Heart left ventricle (tissue), 16 donors: ENCODE data around the gene ZNF526. TPM values are rescaled to one million over a fixed set of nuclear protein-coding genes. Genes with fewer than 3 reads are reported as not detected.

Source experiments
- ATAC-seq, 4 donors: fragments of 200-7000 bp; cut with Tn5 transposase; one replicate each; pipeline ENCODE4 v1.9.1; 2020 to 2022; ENCODE audit warnings: moderate library complexity in 4 of 4, mild to moderate bottlenecking in 3 of 4, moderate number of reproducible peaks in 1 of 4
- DNase-seq, 5 donors: peaks; one replicate each; pipeline ENCODE4 v3.0.0-alpha.2; 2020
- H3K27ac ChIP-seq, 12 donors: fragments of 200-600 bp; sonication (generic) in 4 of 12; one replicate each; pipeline versions ENCODE4 v1.5.0 to v1.8.0; 2016 to 2022; ENCODE audit warnings: mild to moderate bottlenecking in 2 of 12
- H3K27me3 ChIP-seq, 9 donors: fragments of 200-600 bp; sonication (generic) in 2 of 9; one replicate each; pipeline versions ENCODE4 v1.5.1 to v1.8.0; 2016 to 2022; ENCODE audit warnings: mild to moderate bottlenecking in 3 of 9
- H3K36me3 ChIP-seq, 9 donors: fragments of 200-600 bp; sonication (generic) in 2 of 9; one replicate each; pipeline versions ENCODE4 v1.5.0 to v1.8.0; 2018 to 2022; ENCODE audit warnings: mild to moderate bottlenecking in 2 of 9
- H3K4me1 ChIP-seq, 12 donors: fragments of 200-600 bp; sonication (generic) in 4 of 12; one replicate each; pipeline versions ENCODE4 v1.5.0 to v1.8.0; 2016 to 2022; ENCODE audit warnings: mild to moderate bottlenecking in 3 of 12
- H3K4me3 ChIP-seq, 12 donors: fragments of 200-600 bp; sonication (generic) in 4 of 12; one replicate each; pipeline versions ENCODE4 v1.5.0 to v1.8.0; 2017 to 2022; ENCODE audit warnings: mild to moderate bottlenecking in 9 of 12, moderate library complexity in 4 of 12
- H3K9me3 ChIP-seq, 12 donors: fragments of 200-600 bp; sonication (generic) in 4 of 12; one replicate each; pipeline versions ENCODE4 v1.5.0 to v1.8.0; 2016 to 2022; ENCODE audit warnings: mild to moderate bottlenecking in 1 of 12
- POLR2A ChIP-seq, 2 donors: fragments of 450-650 bp; IDR thresholded peaks; one replicate each; pipeline ENCODE4 v1.6.1; 2017; ENCODE audit warnings: antibody characterized with exemption in 2 of 2, mild to moderate bottlenecking in 2 of 2, moderate library complexity in 2 of 2
- WGBS, 4 donors: extraction: QIAGEN DNeasy Blood & Tissue Kit in 2 of 4; methylation state at CpG; one replicate each; pipeline versions ENCODE4 v1.1.5 to v1.1.7; 2013 to 2018; 5-methylcytosine and 5-hydroxymethylcytosine counted together
- intact Hi-C, 10 donors: fragments of 100-400 bp; cut with DNase I; formaldehyde crosslinking; loops; one replicate each; pipeline versions ENCODE4 v1.11.1 to v1.14.2; 2022
- polyA plus RNA-seq, 2 donors: library from polyadenylated mRNA; stranded (reverse); fragments of 200-250 nt; gene quantifications; one replicate each; pipeline ENCODE4 v1.2.3, GENCODE V29; 2013
- total RNA-seq, 9 donors: library from RNA; depleted of rRNA in 2 of 9; stranded (reverse); fragments of >200 nt in 2 of 9; fragmentation: NEBNext Ultra II Directional in 3 of 9; extraction: Animal tissue kit (Norgen Biotek cat#: 25700) in 3 of 9; gene quantifications; one replicate each; pipeline versions ENCODE4 v1.1.0 to v1.2.4, GENCODE V29; 2016 to 2023
- TF ChIP-seq, protein P1 (sequence below), 12 donors: fragments of 200-600 bp; sonication (generic) in 4 of 12; IDR thresholded peaks; one replicate each; pipeline versions ENCODE4 v1.5.0 to v1.8.0; 2018 to 2022; ENCODE audit warnings: antibody characterized with exemption in 12 of 12, mild to moderate bottlenecking in 5 of 12
- donor health status: ischemic (EF 13 %, LVEDD 7.1; RV severe dilation, severe dysfunction).
- donor health status: healthy with polysubstance abuse.
- donor health status: DM: no; HTN: yes; CAD: no.
- donor health status: DM: no; HTN: no; CAD: no.
- donor health status: ischemic (EF 25% LVEDD 6.9; RV normal size, moderate dysfunction).
- donor health status: ischemic (EF 25% LVEDD 5.7; RV mildly dilated, moderate dysfunction).
- donor health status: healthy.
- donor health status: DM: yes; HTN: yes; CAD: no.
- donor health status: ischemic (EF 35%, LVEDD 5.7; RV mildly dilated, moderate dysfunction).
- donor health status: nonischemic (EF 11% LVEDD 7.7; RV severe dilation, severe dysfunction).
- donor health status: DM: yes; HTN: yes; CAD: no.
- donor health status: PGD.
- donor health status: ischemic (EF 29% LVEDD 5.4; RV normal size, mild dysfunction).
- donor health status: nonischemic (EF 23%, LVEDD 6.1; RV moderate dilation, normal function).

ZNF526 gene
- total and polyA plus RNA-seq, 11 donors = 3.3 to 7.2 (median 5.4) TPM

GRCh38 chr19:42202290-42202880 lies 17.7 kb upstream of the ZNF526 start:
- H3K4me1 ChIP-seq = peaks cover 0 to 71% (median 12%) of the 10 kb centered on the region in 12 donors
- WGBS, 4 donors = 79 to 89% (median 85%) methylated on average over 5 of the region's 5 CpGs

GRCh38 chr19:42203700-42204099 lies 16.4 kb upstream of the ZNF526 start:
- WGBS, 4 donors = 86 to 100% (median 94%) methylated on average over 2 of the region's 2 CpGs
- H3K27me3 ChIP-seq = no peaks in the 10 kb centered on the region
- H3K4me3 ChIP-seq = no peak overlapping the region
- H3K4me1 ChIP-seq = peaks cover 0 to 73% (median 12%) of the 10 kb centered on the region in 12 donors
- no peaks in the 10 kb centered on the region for H3K9me3 ChIP-seq
- no peak for DNase-seq
- intact Hi-C loops = no loop called here
- peaks cover 0 to 93% (median 76%) of the 10 kb centered on the region in 9 donors for H3K36me3 ChIP-seq
- no peak for ATAC-seq
- peak overlapping the region in 1 of 12 donors; percentile 97 for H3K27ac ChIP-seq
- TF ChIP-seq, protein P1, sequence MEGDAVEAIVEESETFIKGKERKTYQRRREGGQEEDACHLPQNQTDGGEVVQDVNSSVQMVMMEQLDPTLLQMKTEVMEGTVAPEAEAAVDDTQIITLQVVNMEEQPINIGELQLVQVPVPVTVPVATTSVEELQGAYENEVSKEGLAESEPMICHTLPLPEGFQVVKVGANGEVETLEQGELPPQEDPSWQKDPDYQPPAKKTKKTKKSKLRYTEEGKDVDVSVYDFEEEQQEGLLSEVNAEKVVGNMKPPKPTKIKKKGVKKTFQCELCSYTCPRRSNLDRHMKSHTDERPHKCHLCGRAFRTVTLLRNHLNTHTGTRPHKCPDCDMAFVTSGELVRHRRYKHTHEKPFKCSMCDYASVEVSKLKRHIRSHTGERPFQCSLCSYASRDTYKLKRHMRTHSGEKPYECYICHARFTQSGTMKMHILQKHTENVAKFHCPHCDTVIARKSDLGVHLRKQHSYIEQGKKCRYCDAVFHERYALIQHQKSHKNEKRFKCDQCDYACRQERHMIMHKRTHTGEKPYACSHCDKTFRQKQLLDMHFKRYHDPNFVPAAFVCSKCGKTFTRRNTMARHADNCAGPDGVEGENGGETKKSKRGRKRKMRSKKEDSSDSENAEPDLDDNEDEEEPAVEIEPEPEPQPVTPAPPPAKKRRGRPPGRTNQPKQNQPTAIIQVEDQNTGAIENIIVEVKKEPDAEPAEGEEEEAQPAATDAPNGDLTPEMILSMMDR (IDR thresholded peaks at IDR 0.05) = no peak
- TF ChIP-seq POLR2A (IDR thresholded peaks at IDR 0.05) = no peak

More at GRCh38 chr19:42202290-42202880, 17.7 kb upstream of the ZNF526 start:
- intact Hi-C loops = no loop called here
- peak overlapping the region in 4 of 12 donors; percentile 39 to 97 (median 58) for H3K27ac ChIP-seq
- peak overlapping the region in 1 of 12 donors; percentile 44 for H3K4me3 ChIP-seq
- DNase-seq (no peak), ATAC-seq (no peak)
- H3K9me3 ChIP-seq = no peaks in the 10 kb centered on the region
- no peaks in the 10 kb centered on the region for H3K27me3 ChIP-seq
- TF ChIP-seq, protein P1 (IDR thresholded peaks at IDR 0.05) = no peak
- no peak for TF ChIP-seq POLR2A (IDR thresholded peaks at IDR 0.05)
- H3K36me3 ChIP-seq = peaks cover 0 to 90% (median 70%) of the 10 kb centered on the region in 9 donors

GRCh38 chr19:42204664-42205063 lies 15.4 kb upstream of the ZNF526 start:
- no peaks in the 10 kb centered on the region for H3K27me3 ChIP-seq
- TF ChIP-seq, protein P1 (IDR thresholded peaks at IDR 0.05) = no peak
- no peak for TF ChIP-seq POLR2A (IDR thresholded peaks at IDR 0.05)
- H3K36me3 ChIP-seq = peaks cover 0 to 93% (median 77%) of the 10 kb centered on the region in 9 donors
- H3K4me1 ChIP-seq = peaks cover 0 to 72% (median 7%) of the 10 kb centered on the region in 12 donors
- DNase-seq = peak in 1 of 5 donors; percentile 1
- no peaks in the 10 kb centered on the region for H3K9me3 ChIP-seq
- H3K27ac ChIP-seq = no peak overlapping the region
- H3K4me3 ChIP-seq = no peak overlapping the region
- intact Hi-C loops = no loop called here
- ATAC-seq = no peak
- WGBS, 4 donors = 87 to 98% (median 89%) methylated on average over 4 to 6 of the region's 6 CpGs

DNA sequence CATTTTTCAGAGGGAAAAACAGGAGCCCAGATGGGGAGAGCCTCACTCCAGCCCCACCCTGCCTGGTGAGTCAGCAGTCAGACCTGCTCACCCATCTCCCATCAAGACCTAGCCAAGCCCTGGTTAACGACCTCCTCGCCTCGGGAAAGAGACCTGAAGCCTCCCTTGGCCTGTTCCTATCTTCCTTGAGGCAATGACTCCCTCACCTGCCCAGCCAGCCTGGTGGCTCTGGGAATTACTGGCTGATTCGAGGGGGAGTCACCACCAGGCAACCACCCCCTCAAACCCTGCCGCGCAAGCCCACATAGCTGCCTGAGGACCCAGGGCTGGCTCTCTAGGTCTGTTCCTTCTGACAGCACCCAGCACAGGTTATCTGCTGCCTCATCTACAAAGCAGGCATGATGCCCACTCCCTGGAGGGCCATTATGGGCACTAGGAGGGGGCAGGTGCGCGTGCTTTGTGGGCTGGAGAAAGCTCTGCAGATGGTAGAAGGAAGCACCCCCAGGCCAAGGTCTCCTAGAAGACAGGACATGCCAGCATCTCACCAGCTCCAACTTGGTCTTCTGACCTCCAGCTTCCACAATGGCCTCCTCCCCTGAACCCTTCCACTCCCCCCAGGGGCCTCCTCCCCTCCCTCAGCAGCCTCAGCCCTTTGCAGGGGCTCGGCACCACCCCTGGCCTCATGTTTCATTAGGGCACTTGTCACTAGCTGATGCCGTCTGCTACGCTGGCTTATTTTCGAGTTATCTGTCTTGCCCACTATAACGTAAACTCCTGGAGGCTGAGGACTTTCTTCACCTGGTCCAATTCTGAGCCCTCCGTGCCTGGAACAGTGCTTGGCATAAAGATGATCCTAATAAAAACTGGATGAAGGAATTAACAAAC lies 13.0 kb upstream of the ZNF526 start:
- H3K4me1 ChIP-seq = peaks cover 0 to 51% (median 0%) of the 10 kb centered on the region in 12 donors
- H3K27me3 ChIP-seq = no peaks in the 10 kb centered on the region
- no peaks in the 10 kb centered on the region for H3K9me3 ChIP-seq
- intact Hi-C loops = no loop called here
- no peak for TF ChIP-seq POLR2A (IDR thresholded peaks at IDR 0.05)
- TF ChIP-seq, protein P1 (IDR thresholded peaks at IDR 0.05) = no peak
- H3K4me3 ChIP-seq = no peak overlapping the region
- 90 to 94% (median 93%) methylated on average over 12 to 14 of the region's 14 CpGs for WGBS, 4 donors
- DNase-seq (peak in 1 of 5 donors; percentile 16), ATAC-seq (no peak)
- H3K27ac ChIP-seq = peak overlapping the region in 1 of 12 donors; percentile 67
- peaks cover 0 to 96% (median 86%) of the 10 kb centered on the region in 9 donors for H3K36me3 ChIP-seq
